Loucy (cell line): ENCODE data around the gene NUMB.

Experiments
- H2AFZ ChIP-seq: fragments of 200-600 bp; sonication (generic); 2 replicates; pipeline ENCODE4 v1.6.0; 2016; ENCODE audit warnings: antibody characterized with exemption, mild to moderate bottlenecking, low read length, moderate library complexity
- H3F3A ChIP-seq: fragments of 200-600 bp; 2 replicates; pipeline ENCODE4 v1.6.0; 2016; ENCODE audit warnings: antibody characterized with exemption, low read depth, mild to moderate bottlenecking
- H3K27me3 ChIP-seq: fragments of 200-600 bp; sonication (generic); 2 replicates; pipeline ENCODE4 v1.6.1; 2014; ENCODE audit warnings: low read length, mild to moderate bottlenecking; ENCODE audit not compliant: insufficient read depth, poor library complexity, severe bottlenecking
- H3K36me3 ChIP-seq: fragments of 200-600 bp; sonication (generic); 2 replicates; pipeline ENCODE4 v1.6.1; 2016; ENCODE audit warnings: low read length; ENCODE audit not compliant: insufficient read depth
- H3K4me1 ChIP-seq: fragments of 200-600 bp; sonication (generic); 2 replicates; pipeline ENCODE4 v1.5.1; 2014; ENCODE audit warnings: low read length, mild to moderate bottlenecking; ENCODE audit not compliant: insufficient read depth, poor library complexity, severe bottlenecking
- H3K4me2 ChIP-seq: fragments of 200-600 bp; sonication (generic); 2 replicates; pipeline ENCODE4 v1.6.0; 2014; ENCODE audit warnings: antibody characterized with exemption, low read length, low read depth, mild to moderate bottlenecking; ENCODE audit not compliant: poor library complexity, severe bottlenecking
- H3K4me3 ChIP-seq: fragments of 200-600 bp; sonication (generic); 2 replicates; pipeline ENCODE4 v1.5.1; 2014; ENCODE audit warnings: low read length, mild to moderate bottlenecking, mixed read lengths; ENCODE audit not compliant: poor library complexity, severe bottlenecking
- H3K79me2 ChIP-seq: fragments of 200-600 bp; sonication (generic); 2 replicates; pipeline ENCODE4 v1.6.1; 2014; ENCODE audit warnings: low read length; ENCODE audit not compliant: insufficient read depth
- H3K9ac ChIP-seq: fragments of 200-600 bp; sonication (generic); 2 replicates; pipeline ENCODE4 v1.6.0; 2014; ENCODE audit warnings: mild to moderate bottlenecking, low read depth, low read length, moderate library complexity; ENCODE audit not compliant: poor library complexity, severe bottlenecking
- H3K9me2 ChIP-seq: fragments of 200-600 bp; sonication (generic); replicated peaks from 2 replicates; pipeline ENCODE4 v1.6.1; 2016; ENCODE audit warnings: low read depth, low read length, mixed read lengths
- H3K9me3 ChIP-seq: fragments of 200-600 bp; sonication (generic); 2 replicates; pipeline ENCODE4 v1.6.1; 2014; ENCODE audit warnings: mild to moderate bottlenecking, antibody characterized with exemption, low read length, low read depth; ENCODE audit not compliant: insufficient read depth
- H4K20me1 ChIP-seq: fragments of 200-600 bp; sonication (generic); 2 replicates; pipeline ENCODE4 v1.6.0; 2014; ENCODE audit warnings: antibody characterized with exemption, low read length, mild to moderate bottlenecking; ENCODE audit not compliant: insufficient read depth, poor library complexity, severe bottlenecking
- CTCF ChIP-seq: fragments of 200-600 bp; sonication (generic); conservative IDR thresholded peaks from 2 replicates; pipeline ENCODE4 v1.5.1; 2014; ENCODE audit warnings: mild to moderate bottlenecking, antibody characterized with exemption, low read length
- EZH2phosphoT487 ChIP-seq: fragments of 200-600 bp; IDR thresholded peaks from 2 replicates; pipeline ENCODE4 v1.6.1; 2018; ENCODE audit warnings: antibody characterized with exemption, mild to moderate bottlenecking, moderate library complexity, borderline replicate concordance

The NUMB gene

GRCh38 chr14:73263606-73264005, 194.7 kb downstream of the NUMB start:
- Histone ChIP-seq H3K4me3 (no peak overlapping the region), H3K9ac (no peak overlapping the region), H3K9me3 (no peaks in the 10 kb centered on the region), H2AFZ (no peak overlapping the region), H3K27me3 (no peaks in the 10 kb centered on the region), H3K36me3 (no peaks in the 10 kb centered on the region), H3K4me1 (no peaks in the 10 kb centered on the region), H3K79me2 (no peaks in the 10 kb centered on the region), H4K20me1 (no peaks in the 10 kb centered on the region), H3F3A (no peaks in the 10 kb centered on the region), H3K9me2 (no peaks in the 10 kb centered on the region), H3K4me2 (no peak overlapping the region)
- TF ChIP-seq CTCF (no peak), EZH2phosphoT487 (no peak)

- Histone ChIP-seq H3K4me1 (no peaks in the 10 kb centered on the region), H3K4me2 (no peak overlapping the region), H3K9me2 (no peaks in the 10 kb centered on the region), H3K9me3 (no peaks in the 10 kb centered on the region), H3K9ac (no peak overlapping the region), H3F3A (no peaks in the 10 kb centered on the region), H3K27me3 (no peaks in the 10 kb centered on the region), H2AFZ (no peak overlapping the region), H4K20me1 (no peaks in the 10 kb centered on the region), H3K79me2 (no peaks in the 10 kb centered on the region), H3K36me3 (no peaks in the 10 kb centered on the region), H3K4me3 (no peak overlapping the region)
- TF ChIP-seq EZH2phosphoT487, result no peak
- no peak for TF ChIP-seq CTCF
These were observed 195.7 kb downstream of the NUMB start for GRCh38 chr14:73262427-73263183.

GRCh38 chr14:73261520-73262426, 196.6 kb downstream of the NUMB start:
- Histone ChIP-seq H3K4me1 (no peaks in the 10 kb centered on the region), H3K4me3 (no peak overlapping the region), H3K36me3 (no peaks in the 10 kb centered on the region), H3K79me2 (no peaks in the 10 kb centered on the region), H2AFZ (no peak overlapping the region), H3K9me2 (no peaks in the 10 kb centered on the region), H3K27me3 (no peaks in the 10 kb centered on the region), H3F3A (no peaks in the 10 kb centered on the region), H4K20me1 (no peaks in the 10 kb centered on the region), H3K9me3 (no peaks in the 10 kb centered on the region), H3K4me2 (no peak overlapping the region), H3K9ac (no peak overlapping the region)
- TF ChIP-seq EZH2phosphoT487, result no peak
- no peak for TF ChIP-seq CTCF
